ENCODE results near the gene INCENP. TPM values are rescaled to one million over a fixed set of nuclear protein-coding genes. Genes with fewer than 3 reads are reported as not detected.

Gene INCENP
- total and polyA plus RNA-seq, 2 of the 13 experiments (the other 11 are each of a cell fraction or from before 2014, with no cell fraction given), result 14.1 to 37.3 TPM

GRCh38 chr11:62081378-62082291 is 42.2 kb upstream of the INCENP start (continued):
- TF ChIP-seq TFAP4 (IDR thresholded peaks at IDR 0.05; ENCODE audit: borderline replicate concordance, low read depth) (peak; percentile 95), KAT8 (CRISPR knock-in tag; IDR thresholded peaks at IDR 0.05) (0 out of 2 replicates have a peak, but pooled peaks have one; percentile 22), ZNF747 (CRISPR knock-in tag; IDR thresholded peaks at IDR 0.05; ENCODE audit: borderline replicate concordance) (no peak), ZNF33A (CRISPR knock-in tag; IDR thresholded peaks at IDR 0.05; ENCODE audit: borderline replicate concordance) (no peak), RAD21 (CRISPR knock-in tag; IDR thresholded peaks at IDR 0.05) (peak; percentile 89), BHLHE40 (IDR thresholded peaks at IDR 0.05; ENCODE audit: low read length) (peak; percentile 21; the same call in 1 of the 2 replicates), NCOA2 (CRISPR knock-in tag; IDR thresholded peaks at IDR 0.05) (no peak), SIX4 (CRISPR knock-in tag; IDR thresholded peaks at IDR 0.05) (no peak), SIX1 (CRISPR knock-in tag; IDR thresholded peaks at IDR 0.05; ENCODE audit: borderline replicate concordance) (no peak), DMAP1 (CRISPR knock-in tag; IDR thresholded peaks at IDR 0.05) (no peak), ZKSCAN5 (CRISPR knock-in tag; IDR thresholded peaks at IDR 0.05) (no peak), TARDBP (CRISPR knock-in tag; IDR thresholded peaks at IDR 0.05) (no peak), NONO (IDR thresholded peaks at IDR 0.05) (no peak), NONO (CRISPR knock-in tag; conservative IDR thresholded peaks at IDR 0.05) (no peak), MTF2 (CRISPR knock-in tag; IDR thresholded peaks at IDR 0.05; ENCODE audit: borderline replicate concordance) (no peak), CREM (IDR thresholded peaks at IDR 0.05) (no peak), CREM (CRISPR knock-in tag; IDR thresholded peaks at IDR 0.05) (no peak), MTF1 (CRISPR knock-in tag; IDR thresholded peaks at IDR 0.05) (no peak), CEBPG (CRISPR knock-in tag; IDR thresholded peaks at IDR 0.05) (no peak), KDM4B (CRISPR knock-in tag; IDR thresholded peaks at IDR 0.05) (no peak)
- TF ChIP-seq, protein P1, sequence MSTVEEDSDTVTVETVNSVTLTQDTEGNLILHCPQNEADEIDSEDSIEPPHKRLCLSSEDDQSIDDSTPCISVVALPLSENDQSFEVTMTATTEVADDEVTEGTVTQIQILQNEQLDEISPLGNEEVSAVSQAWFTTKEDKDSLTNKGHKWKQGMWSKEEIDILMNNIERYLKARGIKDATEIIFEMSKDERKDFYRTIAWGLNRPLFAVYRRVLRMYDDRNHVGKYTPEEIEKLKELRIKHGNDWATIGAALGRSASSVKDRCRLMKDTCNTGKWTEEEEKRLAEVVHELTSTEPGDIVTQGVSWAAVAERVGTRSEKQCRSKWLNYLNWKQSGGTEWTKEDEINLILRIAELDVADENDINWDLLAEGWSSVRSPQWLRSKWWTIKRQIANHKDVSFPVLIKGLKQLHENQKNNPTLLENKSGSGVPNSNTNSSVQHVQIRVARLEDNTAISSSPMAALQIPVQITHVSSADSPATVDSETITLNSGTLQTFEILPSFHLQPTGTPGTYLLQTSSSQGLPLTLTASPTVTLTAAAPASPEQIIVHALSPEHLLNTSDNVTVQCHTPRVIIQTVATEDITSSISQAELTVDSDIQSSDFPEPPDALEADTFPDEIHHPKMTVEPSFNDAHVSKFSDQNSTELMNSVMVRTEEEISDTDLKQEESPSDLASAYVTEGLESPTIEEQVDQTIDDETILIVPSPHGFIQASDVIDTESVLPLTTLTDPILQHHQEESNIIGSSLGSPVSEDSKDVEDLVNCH (CRISPR knock-in tag; IDR thresholded peaks at IDR 0.05), result no peak
- TF ChIP-seq, protein P2, sequence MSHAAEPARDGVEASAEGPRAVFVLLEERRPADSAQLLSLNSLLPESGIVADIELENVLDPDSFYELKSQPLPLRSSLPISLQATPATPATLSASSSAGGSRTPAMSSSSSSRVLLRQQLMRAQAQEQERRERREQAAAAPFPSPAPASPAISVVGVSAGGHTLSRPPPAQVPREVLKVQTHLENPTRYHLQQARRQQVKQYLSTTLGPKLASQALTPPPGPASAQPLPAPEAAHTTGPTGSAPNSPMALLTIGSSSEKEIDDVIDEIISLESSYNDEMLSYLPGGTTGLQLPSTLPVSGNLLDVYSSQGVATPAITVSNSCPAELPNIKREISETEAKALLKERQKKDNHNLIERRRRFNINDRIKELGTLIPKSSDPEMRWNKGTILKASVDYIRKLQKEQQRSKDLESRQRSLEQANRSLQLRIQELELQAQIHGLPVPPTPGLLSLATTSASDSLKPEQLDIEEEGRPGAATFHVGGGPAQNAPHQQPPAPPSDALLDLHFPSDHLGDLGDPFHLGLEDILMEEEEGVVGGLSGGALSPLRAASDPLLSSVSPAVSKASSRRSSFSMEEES (CRISPR knock-in tag; IDR thresholded peaks at IDR 0.05), result no peak
- TF ChIP-seq, protein P3, sequence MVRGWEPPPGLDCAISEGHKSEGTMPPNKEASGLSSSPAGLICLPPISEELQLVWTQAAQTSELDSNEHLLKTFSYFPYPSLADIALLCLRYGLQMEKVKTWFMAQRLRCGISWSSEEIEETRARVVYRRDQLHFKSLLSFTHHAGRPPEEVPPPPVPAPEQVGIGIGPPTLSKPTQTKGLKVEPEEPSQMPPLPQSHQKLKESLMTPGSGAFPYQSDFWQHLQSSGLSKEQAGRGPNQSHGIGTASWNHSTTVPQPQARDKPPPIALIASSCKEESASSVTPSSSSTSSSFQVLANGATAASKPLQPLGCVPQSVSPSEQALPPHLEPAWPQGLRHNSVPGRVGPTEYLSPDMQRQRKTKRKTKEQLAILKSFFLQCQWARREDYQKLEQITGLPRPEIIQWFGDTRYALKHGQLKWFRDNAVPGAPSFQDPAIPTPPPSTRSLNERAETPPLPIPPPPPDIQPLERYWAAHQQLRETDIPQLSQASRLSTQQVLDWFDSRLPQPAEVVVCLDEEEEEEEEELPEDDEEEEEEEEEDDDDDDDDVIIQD (CRISPR knock-in tag; IDR thresholded peaks at IDR 0.05; ENCODE audit: low read depth), result no peak

Measured in HepG2 (cell line).